Cerebellar cortex (tissue), 1 donor: ENCODE measurements around the gene GNAI3.
A peak's percentile ranks its signal among the peaks of the same experiment; 100 is the strongest.

Source experiments
- DNase-seq: peaks from one replicate; pipeline ENCODE4 v3.0.0-alpha.2; 2015; ENCODE audit warnings: low spot score

GNAI3 gene

DNA sequence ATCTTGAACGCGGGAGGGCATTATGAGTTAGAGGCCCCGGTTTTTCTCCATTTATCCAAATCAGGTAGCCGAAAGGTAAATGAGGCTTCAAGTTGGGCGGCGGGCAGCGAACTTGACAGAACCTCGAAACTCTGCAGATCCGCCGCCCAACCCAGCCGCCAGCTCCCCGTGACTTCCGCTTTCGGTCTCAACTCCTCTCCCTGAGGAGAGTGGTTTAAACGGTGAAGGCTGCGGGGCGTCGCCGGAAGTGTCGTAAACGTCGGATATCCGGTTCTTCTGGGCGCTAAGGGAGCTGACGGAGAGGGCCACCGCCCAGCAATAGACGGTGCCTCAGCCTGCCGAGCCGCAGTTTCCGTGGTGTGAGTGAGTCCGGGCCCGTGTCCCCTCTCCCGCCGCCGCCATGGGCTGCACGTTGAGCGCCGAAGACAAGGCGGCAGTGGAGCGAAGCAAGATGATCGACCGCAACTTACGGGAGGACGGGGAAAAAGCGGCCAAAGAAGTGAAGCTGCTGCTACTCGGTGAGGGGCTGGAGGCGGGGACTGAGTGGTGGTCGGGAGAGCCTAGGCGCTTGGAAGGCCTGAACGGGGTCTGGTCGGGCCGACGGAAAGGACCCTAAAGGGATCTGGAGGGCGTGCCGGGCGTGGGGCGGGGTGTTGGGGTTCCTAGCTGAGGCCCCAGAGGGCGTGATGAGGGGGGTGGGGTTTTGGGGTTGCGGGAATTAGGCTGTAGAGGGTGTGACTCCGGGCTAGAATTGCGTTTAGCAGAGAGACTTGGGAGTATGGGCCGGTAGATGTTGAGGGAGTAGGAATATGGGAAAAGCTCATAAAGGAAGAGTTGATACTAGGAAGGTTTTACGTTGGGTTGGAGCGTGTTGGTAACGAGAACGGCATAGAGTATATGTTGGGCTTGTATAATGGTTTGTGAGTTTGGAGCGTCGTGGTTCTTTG is at the start of gene GNAI3:
GNAI3 (plus strand) TSS at position 295 of the 947 bp plus-strand sequence; CDS start at position 401, 106 bp downstream.
- DNase-seq = peak; percentile 98

DNA sequence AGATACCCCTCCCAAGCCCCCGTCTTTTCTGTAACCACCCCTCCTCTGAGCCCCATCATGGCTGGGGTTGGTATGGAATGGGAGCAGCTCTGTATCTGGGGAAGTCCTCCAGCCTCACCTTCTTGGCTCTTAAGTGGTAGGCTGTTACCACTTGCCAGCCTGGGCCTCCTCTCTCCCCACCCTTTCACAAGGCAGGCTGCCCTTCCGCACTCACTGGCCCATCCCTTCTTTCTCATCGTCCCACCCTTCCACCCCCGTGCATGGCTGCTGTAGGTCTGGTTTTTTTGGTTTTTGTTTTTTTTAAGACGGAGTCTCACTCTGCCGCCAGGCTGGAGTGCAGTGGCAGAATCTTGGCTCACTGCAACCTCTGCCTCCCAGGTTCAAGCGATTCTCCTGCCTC is 49.3 kb upstream of the GNAI3 start:
- DNase-seq = no peak

DNA sequence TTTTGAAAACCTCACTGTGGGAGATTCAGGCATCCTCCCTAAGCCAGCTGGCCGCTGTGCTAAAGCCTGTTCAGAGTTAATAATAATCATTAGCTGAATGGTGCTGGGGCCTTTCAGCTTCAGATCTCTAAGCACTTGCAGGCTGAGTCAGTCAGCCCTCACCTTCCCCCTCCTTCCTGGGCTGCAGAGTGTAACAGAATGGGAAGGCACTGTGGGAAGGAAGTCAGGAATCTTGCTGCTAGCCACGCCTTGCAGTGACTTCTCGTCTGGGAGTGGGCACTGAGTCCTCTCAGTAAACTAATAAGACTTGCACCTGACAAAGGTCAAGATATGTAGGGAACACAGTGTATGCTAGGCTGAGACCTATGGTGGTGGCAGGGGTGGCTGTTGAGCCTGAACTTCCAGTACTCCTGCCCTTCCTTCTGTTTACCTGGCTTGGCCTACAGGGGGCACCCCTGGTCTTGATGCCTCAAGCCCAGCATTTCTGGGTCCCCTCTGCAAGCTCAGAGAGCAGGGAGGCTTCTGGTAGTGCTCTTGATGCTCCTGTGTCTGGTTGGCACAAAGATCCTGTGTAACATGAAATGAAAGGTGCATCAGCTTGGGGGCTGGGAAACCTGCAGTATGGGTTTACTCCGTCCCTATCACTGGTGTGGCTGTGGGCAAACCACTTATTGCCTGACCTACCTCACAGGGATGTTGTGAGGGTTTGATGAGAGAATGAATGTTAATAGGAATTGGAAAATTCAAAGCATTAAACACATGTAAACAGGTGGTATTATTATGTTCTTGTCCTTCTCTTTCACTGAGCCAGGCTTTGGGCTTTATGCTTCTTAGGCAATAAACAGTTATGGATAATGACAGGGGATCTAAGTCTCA is 48.5 kb upstream of the GNAI3 start:
- peak; percentile 60 for DNase-seq

GRCh38 chr1:109500941-109501381 is 47.5 kb upstream of the GNAI3 start:
- DNase-seq = no peak

DNA sequence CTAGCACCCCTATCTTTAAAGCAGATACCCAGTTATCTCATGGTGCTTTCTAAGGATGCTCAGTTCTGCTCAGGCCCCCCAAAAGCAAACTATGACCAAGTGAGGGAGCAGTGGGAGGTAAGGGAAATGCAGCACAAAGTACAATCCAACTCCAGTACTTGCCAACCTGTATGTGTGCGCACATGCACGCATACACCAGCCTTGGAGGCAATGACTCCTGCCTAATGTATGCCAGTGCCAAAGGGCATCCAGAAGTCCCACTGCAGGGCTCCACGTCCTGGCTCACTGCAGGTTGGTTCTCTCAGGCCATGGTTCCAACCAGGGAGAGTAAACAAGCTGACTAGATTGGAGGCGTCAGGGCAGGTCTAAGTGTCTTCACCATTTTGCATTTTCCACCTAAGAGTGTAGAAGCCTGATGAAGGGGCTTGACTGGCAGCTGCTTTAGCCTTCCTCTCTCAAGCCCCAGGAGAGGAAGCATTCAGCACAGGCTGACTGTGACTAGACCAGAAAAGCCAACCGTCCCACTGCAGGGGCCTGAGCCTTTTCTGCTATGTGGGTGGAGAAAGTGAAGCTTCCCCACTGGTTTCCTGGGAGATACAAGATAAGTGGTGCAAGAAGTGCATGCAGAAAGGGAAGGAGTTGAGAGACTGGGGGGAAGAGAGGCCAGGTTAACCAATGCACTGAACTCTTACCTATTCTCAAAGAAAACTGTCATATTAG is 46.6 kb upstream of the GNAI3 start:
- no peak for DNase-seq

DNA sequence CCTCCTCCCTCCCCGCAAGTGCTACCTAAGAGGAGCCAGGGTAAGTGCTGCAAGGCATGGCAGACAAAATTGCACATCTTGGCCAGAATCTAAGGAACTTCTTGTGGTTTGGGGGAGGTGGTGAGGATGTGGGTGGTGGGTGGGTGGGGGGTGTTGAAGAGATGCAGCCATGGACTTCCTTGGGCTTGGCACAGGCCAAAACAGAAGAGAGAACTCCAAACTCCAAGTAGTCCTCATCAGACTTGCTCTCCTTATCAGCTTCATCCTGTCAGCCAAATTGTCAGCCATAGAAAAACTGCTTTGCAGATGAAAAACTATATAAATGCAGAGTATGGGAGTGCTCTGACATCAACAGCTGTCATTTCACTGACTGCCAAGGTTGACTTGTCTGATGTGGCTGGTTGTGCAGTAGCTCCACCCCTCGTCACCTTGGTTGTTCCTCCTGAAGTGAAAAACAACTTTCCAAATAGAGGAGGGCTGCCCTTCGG is 46.0 kb upstream of the GNAI3 start:
- no peak for DNase-seq

GRCh38 chr1:109503935-109504334 is 44.5 kb upstream of the GNAI3 start:
- no peak for DNase-seq

DNA sequence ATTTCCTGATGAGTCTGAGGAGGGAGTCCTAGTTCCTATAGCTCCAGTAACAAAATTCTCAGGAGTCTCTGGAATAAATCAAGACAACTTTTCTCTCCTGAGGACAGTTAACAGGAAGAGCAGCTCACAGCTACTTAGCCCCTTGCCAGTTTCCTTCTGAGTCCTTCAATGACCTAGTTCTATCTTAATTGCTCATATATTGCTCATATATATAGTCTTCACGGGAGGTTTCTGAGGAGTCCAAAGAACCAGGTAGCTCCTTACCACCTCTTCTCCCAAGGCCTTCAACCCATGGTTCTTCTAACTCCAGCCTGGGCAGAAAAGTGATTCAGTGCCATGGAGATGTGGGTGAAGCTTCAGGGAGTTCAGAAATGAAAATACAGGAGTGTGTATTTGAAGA is 43.4 kb upstream of the GNAI3 start:
- DNase-seq = no peak

DNA sequence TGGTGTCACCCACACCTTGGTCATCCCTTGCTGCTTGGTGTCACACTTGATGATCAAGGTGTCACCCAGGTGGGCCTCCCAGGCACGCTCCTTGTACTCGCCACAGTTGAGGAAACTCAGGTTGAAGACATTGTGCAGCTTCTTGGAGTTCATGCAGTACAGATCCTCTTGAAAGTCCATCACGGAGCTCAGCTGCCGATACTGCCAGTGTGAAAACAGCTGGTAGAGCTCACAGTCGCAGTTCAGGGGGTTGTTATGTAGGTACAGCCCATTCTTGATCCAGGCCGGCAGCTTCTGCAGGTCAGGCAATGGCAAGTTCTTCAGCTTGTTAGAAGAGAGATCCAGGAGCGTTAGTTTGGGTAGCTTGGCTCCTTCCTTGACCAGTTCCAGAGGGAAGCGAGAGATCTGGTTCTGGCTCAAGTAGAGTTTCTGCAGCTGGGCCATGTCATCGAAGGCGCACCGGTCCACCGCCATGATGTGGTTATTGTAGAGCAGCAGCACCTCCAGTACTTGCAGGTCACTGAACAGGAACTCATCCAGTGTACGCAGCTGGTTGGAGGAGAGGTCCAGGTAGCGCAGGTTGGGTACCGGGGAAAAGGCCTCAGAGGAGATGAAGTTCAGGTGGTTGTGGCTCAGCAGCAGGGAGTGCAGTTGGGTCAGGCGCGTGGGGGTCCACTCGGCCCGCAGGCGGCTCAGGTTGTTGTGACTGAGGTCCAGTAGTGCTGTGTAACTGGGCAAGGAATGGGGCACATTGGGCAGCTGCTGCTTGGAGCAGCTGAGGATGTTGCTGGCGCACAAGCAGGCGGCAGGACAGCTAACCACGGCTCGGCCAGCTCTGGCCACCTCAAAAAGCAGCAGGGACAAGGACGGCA is 40.2 kb upstream of the GNAI3 start:
- DNase-seq = no peak

GRCh38 chr1:109508873-109509175 is 39.6 kb upstream of the GNAI3 start:
- no peak for DNase-seq

DNA sequence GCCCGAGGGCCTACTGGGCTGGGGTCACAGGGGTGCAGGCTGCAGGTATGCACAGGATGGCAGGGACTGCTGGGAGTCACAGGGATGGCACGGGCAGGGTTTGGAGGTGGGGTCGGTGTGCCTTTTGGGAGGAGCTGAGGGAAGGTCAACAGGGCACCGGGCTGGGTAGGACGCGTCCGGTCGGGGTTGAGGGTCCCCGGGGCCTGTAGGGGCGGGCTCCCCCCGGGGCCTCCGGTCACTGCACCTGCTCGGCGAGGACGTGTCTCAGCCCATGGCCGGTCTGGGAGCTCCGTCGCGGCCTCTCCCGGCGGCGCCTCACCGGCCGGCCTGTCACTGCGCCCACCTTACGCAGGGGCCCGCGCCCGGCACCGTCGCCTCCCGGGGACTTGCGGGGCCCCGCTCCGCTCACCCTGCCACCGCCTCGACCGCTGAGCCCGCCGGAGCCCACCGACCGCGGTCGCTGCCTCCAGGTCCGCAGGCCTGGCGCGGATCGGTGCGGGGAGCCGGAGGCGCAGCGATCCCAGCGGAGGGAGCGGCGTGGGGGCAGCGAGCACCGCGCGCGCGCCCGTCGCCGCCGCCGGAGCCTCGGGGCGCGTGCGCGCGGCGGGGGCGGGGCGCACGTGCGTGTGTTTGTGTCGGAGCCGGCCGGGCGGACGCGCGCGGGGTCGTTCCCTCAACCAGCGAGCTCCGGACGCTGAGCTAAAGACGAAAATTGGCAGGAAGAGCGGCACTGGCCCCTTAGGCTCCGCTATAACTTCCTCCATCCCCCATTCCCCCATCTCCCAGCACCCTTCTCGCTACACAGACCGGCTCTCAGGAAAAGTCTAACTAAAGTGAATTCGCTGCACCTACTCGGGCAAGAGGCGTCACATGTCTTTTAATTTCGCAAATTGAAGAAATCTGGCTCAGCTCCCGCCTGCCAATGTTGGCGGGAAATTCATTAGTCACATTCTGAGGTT is 39.0 kb upstream of the GNAI3 start, which contains the start of gene AMIGO1:
AMIGO1 (minus strand) TSS at position 552 of the 959 bp plus-strand sequence. CDS start 815 bp downstream, outside the sequence.
- no peak for DNase-seq

- no peak for DNase-seq
Measured at GRCh38 chr1:109513110-109513710, 35.2 kb upstream of the GNAI3 start.

- no peak for DNase-seq
Measured at GRCh38 chr1:109514846-109515245, 33.6 kb upstream of the GNAI3 start.

- no peak for DNase-seq
Measured at GRCh38 chr1:109516872-109517271, 31.5 kb upstream of the GNAI3 start.

- no peak for DNase-seq
Measured at GRCh38 chr1:109517337-109517736, 31.1 kb upstream of the GNAI3 start.

DNA sequence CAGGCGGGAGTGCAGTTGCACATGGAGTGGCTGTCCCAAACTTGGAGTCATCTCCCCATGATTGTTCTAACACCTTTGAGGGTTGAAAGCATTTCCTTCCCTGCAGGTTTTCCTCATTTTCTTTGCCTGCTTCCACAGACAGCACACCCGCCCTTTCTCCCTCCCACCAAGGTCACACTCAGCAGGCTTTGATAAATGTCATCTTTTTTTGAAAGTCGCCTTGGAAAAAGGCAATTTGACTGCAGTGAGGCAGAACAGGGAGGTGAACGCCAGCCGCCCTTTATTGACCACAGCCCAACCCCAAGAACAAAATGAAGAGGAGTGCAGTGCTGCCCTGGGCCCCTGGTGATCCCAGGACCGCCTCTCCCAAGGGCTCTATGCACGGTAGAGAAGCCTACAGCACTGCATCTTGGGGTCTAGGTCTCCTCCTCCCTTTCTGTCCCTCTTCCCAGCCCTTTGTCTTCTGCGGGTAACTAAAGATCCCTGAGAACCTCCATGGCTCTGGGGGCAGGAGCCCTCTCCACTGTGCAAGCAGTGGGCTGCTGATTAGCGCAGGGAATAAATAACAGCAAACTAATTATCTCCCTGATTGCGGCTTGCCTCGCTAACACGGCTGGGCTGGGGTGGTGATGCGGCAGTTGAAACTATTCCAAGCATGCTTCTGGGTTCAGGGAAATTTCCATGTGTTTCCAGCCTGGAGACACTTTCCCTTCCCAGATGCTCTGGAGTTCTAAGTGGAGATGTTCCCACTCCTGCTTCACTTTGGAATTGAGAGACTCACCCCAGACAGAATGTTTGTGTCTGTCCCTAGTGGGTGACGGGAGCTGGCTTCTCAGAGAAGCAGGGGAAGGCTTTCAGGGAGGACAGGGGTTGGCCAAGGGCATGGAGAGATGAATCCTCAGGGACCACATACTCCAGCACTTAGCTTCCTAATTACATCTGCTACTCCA is 27.1 kb upstream of the GNAI3 start:
- no peak for DNase-seq

DNA sequence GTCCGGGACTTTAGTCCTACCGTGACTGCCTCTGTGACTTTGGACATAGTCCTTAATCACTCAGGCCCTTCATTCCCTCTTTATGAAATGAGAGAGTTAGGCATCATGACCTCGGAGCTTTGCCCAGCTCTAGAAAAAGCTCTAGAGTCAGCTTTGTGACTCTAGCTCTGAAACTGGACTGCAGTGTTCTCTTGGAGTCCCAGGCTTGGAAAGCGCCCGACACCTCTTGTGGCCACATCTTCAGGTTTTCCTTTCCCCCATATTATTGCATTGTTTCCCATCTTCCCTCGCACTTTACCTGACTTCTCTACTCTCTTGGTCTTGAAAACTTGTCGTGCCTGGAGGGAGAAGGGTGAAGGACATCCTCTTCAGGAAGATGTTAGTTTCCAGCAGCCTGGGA is 26.4 kb upstream of the GNAI3 start:
- no peak for DNase-seq

DNA sequence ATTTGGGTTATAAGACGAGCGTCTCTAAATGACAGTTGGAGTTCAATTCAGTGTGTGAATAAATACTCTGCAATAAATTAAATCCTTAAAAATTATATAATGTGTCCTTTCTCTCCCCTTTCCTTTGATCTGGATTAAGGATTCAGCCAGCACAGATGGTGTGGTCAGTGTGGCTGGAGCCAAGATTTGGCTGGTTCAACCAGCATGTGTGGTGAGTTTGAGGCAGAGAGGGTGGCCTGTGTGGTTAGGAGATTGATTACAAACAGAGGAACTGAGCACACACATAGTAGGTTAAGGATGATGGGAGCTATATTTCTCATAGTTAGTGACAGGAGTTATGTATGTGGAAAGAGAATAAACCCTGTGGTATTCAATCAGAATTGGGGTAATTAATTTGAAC is 24.7 kb upstream of the GNAI3 start:
- peak; percentile 85 for DNase-seq
